ENCODE results near the gene BNIP1.

Gene BNIP1

GRCh38 chr5:173172166-173172565 is 27.8 kb downstream of the BNIP1 start:
- DNase-seq, result no peak

GRCh38 chr5:173175523-173175922 is 31.2 kb downstream of the BNIP1 start:
- DNase-seq, result no peak

GRCh38 chr5:173178369-173178910 is 34.1 kb downstream of the BNIP1 start:
- DNase-seq, result no peak

- DNase-seq, result no peak
Observed at GRCh38 chr5:173180331-173180730, 36.0 kb downstream of the BNIP1 start.

- no peak for DNase-seq
Observed at GRCh38 chr5:173187054-173187743, 42.9 kb downstream of the BNIP1 start.

GRCh38 chr5:173188280-173188679 is 43.9 kb downstream of the BNIP1 start:
- DNase-seq, result no peak

GRCh38 chr5:173191015-173191414 is 46.7 kb downstream of the BNIP1 start:
- no peak for DNase-seq

GRCh38 chr5:173191561-173191960 is 47.2 kb downstream of the BNIP1 start:
- DNase-seq, result no peak

- DNase-seq, result no peak
Observed at GRCh38 chr5:173192561-173192960, 48.2 kb downstream of the BNIP1 start.

GRCh38 chr5:173196133-173196952 is 52.0 kb downstream of the BNIP1 start:
- DNase-seq, result no peak

GRCh38 chr5:173197375-173197891 is 53.1 kb downstream of the BNIP1 start:
- DNase-seq, result no peak

- DNase-seq, result no peak
Observed at GRCh38 chr5:173198049-173198448, 53.7 kb downstream of the BNIP1 start.

GRCh38 chr5:173200356-173200755 is 56.0 kb downstream of the BNIP1 start:
- DNase-seq, result no peak

GRCh38 chr5:173201636-173202265 is 57.4 kb downstream of the BNIP1 start:
- DNase-seq, result no peak

GRCh38 chr5:173202266-173202875 is 58.0 kb downstream of the BNIP1 start:
- no peak for DNase-seq

- no peak for DNase-seq
Observed at GRCh38 chr5:173204185-173204979, 60.1 kb downstream of the BNIP1 start.

GRCh38 chr5:173205916-173206315 is 61.6 kb downstream of the BNIP1 start:
- DNase-seq, result no peak

- DNase-seq, result no peak
Observed at GRCh38 chr5:173208296-173208695, 64.0 kb downstream of the BNIP1 start.

GRCh38 chr5:173210877-173211276 is 66.5 kb downstream of the BNIP1 start:
- DNase-seq, result no peak

- DNase-seq, result no peak
Observed at GRCh38 chr5:173211284-173211683, 67.0 kb downstream of the BNIP1 start.

- DNase-seq, result no peak
Observed at GRCh38 chr5:173213236-173213933, 69.1 kb downstream of the BNIP1 start.
